HL-60 (cell line): Measurements from ENCODE around the gene KCTD16.

Experiments used
- CTCF ChIP-seq: IDR thresholded peaks from one replicate; pipeline ENCODE4 v1.5.1; 2011; ENCODE audit warnings: low read length, control low read depth, inconsistent platforms; ENCODE audit not compliant: insufficient read depth
- POLR2AphosphoS5 ChIP-seq: IDR thresholded peaks from 2 replicates; pipeline ENCODE4 v1.6.1; 2012; ENCODE audit warnings: low read depth
- REST ChIP-seq: IDR thresholded peaks from 2 replicates; pipeline ENCODE4 v1.6.1; 2012; ENCODE audit warnings: low read depth; ENCODE audit not compliant: insufficient replicate concordance

GRCh38 chr5:144207875-144208444 is 37.3 kb downstream of the KCTD16 start:
- no peak for TF ChIP-seq REST
- no peak for TF ChIP-seq CTCF
- TF ChIP-seq POLR2AphosphoS5 = no peak
